OCI-LY7 (cell line): ENCODE measurements around the gene RCVRN. TPM values are rescaled to one million over a fixed set of nuclear protein-coding genes. Genes with fewer than 3 reads are reported as not detected.

Source experiments
- BruUV-seq: library from RNA; stranded (reverse); fragments of 400-500 nt; replicated peaks from 2 replicates; lab custom pipeline; 2021; lab: Mats Ljungman, UMichigan
- CTCF ChIA-PET: fragments of 300-600 bp; sonication (Branson Sonifier 250); formaldehyde crosslinking; loops from one replicate; lab custom pipeline; 2022; ENCODE audit warnings: antibody characterized with exemption; ENCODE audit not compliant: unreplicated experiment; lab: Charles Lee
- POLR2A ChIA-PET: fragments of 300-600 bp; sonication (Branson Sonifier 250); formaldehyde crosslinking; loops from one replicate; lab custom pipeline; 2022; ENCODE audit warnings: antibody characterized with exemption; lab: Charles Lee
- DNase-seq: peaks from one replicate; pipeline ENCODE4 v3.0.0-alpha.2; 2015; ENCODE audit warnings: low spot score
- H2AFZ ChIP-seq: fragments of 200-600 bp; sonication (generic), shearing (Covaris generic); 2 replicates; pipeline ENCODE4 v1.6.1; 2014; ENCODE audit warnings: mild to moderate bottlenecking, antibody characterized with exemption, low read length, moderate library complexity
- H3K27ac ChIP-seq: fragments of 200-600 bp; sonication (generic); 2 replicates; pipeline ENCODE4 v1.5.1; 2014; ENCODE audit warnings: mixed run types, low read depth, mild to moderate bottlenecking, moderate library complexity, low read length, inconsistent platforms; ENCODE audit not compliant: poor library complexity, severe bottlenecking
- H3K36me3 ChIP-seq: fragments of 200-600 bp; sonication (generic); 2 replicates; pipeline ENCODE4 v1.6.1; 2014; ENCODE audit warnings: mild to moderate bottlenecking, antibody characterized with exemption, low read length, moderate library complexity, mixed read lengths; ENCODE audit not compliant: insufficient read depth
- H3K4me1 ChIP-seq: fragments of 200-600 bp; sonication (generic); 2 replicates; pipeline ENCODE4 v1.5.1; 2014; ENCODE audit warnings: mild to moderate bottlenecking, low read length; ENCODE audit not compliant: insufficient read depth, poor library complexity, severe bottlenecking
- H3K4me2 ChIP-seq: fragments of 200-600 bp; sonication (generic); 2 replicates; pipeline ENCODE4 v1.6.1; 2014; ENCODE audit warnings: mild to moderate bottlenecking, low read length
- H3K4me3 ChIP-seq: fragments of 200-600 bp; sonication (generic); 2 replicates; pipeline ENCODE4 v1.5.1; 2014; ENCODE audit warnings: mild to moderate bottlenecking, low read depth, low read length; ENCODE audit not compliant: poor library complexity, severe bottlenecking
- H3K79me2 ChIP-seq: fragments of 200-600 bp; sonication (generic); 2 replicates; pipeline ENCODE4 v1.6.1; 2016; ENCODE audit warnings: low read depth, mild to moderate bottlenecking, low read length, moderate library complexity, mixed read lengths; ENCODE audit not compliant: insufficient read depth
- H3K9me2 ChIP-seq: fragments of 200-600 bp; sonication (generic); 2 replicates; pipeline ENCODE4 v1.6.1; 2016; ENCODE audit warnings: mild to moderate bottlenecking, low read length, mixed read lengths; ENCODE audit not compliant: insufficient read depth
- H3K9me3 ChIP-seq: fragments of 200-600 bp; sonication (generic); 2 replicates; pipeline ENCODE4 v1.6.1; 2014; ENCODE audit warnings: mild to moderate bottlenecking, mixed run types, low read length, mixed read lengths
- H4K20me1 ChIP-seq: fragments of 200-600 bp; sonication (generic); 2 replicates; pipeline ENCODE4 v1.6.1; 2014; ENCODE audit warnings: mild to moderate bottlenecking, antibody characterized with exemption, low read length, moderate library complexity, mixed read lengths; ENCODE audit not compliant: insufficient read depth
- EZH2phosphoT487 ChIP-seq: fragments of 200-600 bp; sonication (generic); IDR thresholded peaks from 2 replicates; pipeline ENCODE4 v1.6.1; 2018; ENCODE audit warnings: low read depth, borderline replicate concordance, mild to moderate bottlenecking, mixed run types, antibody characterized with exemption, low read length, moderate library complexity, mixed read lengths
- intact Hi-C: fragments of 100-400 bp; cut with micrococcal nuclease; formaldehyde crosslinking; loops from one replicate; pipeline ENCODE4 v1.10.0; 2022; ENCODE audit not compliant: unreplicated experiment
- total RNA-seq, 2 experiments: library from RNA; depleted of rRNA in 1 of 2; stranded (reverse); fragments of >200 nt in 1 of 2; shearing (Covaris generic) in 1 of 2; gene quantifications; 2 replicates each; pipeline ENCODE4 v1.2.3, GENCODE V29; 2014 to 2022
- TF ChIP-seq, protein P1 (sequence below): fragments of 200-600 bp; sonication (generic); conservative IDR thresholded peaks from 2 replicates; pipeline ENCODE4 v1.5.1; 2014; ENCODE audit warnings: mild to moderate bottlenecking, antibody characterized with exemption, low read length, moderate library complexity, mixed read lengths

RCVRN gene
- total RNA-seq, 2 experiments from 2014 or later, result not detected

DNA sequence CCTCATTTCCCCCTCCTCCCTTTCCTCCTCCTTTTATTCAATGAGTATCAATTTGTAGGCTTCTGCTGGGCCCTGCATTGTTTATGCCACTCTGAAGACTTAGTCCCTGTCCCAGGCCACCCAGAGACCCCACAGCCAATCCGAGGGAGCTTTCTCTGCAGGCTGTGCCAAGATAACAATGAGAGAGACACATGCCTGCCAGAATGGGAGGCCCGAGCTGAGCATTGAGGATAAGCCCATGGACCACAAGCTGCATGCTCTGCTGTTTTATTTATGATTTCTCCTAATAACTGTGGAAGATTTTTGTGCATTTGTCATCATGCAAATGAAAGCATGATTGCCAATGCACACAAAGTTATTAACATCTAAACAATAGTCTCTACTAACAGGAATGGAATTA is 3.0 kb downstream of the RCVRN start:
- Histone ChIP-seq H3K4me2 (no peak overlapping the region), H3K36me3 (no peaks in the 10 kb centered on the region), H3K4me3 (no peak overlapping the region), H4K20me1 (no peaks in the 10 kb centered on the region), H3K9me2 (no peaks in the 10 kb centered on the region), H3K4me1 (no peaks in the 10 kb centered on the region), H2AFZ (no peak overlapping the region), H3K9me3 (no peaks in the 10 kb centered on the region), H3K27ac (no peak overlapping the region), H3K79me2 (no peaks in the 10 kb centered on the region)
- DNase-seq, result no peak
- ChIA-PET POLR2A (interaction anchor here (0.6 kb wide), 1 partner anchor 1394 kb away, joined by 3 read pairs; no protein-coding TSS in a partner anchor), CTCF (no interaction called here)
- no TSS peak for BruUV-seq
- intact Hi-C loops, result no loop called here
- TF ChIP-seq, protein P1, sequence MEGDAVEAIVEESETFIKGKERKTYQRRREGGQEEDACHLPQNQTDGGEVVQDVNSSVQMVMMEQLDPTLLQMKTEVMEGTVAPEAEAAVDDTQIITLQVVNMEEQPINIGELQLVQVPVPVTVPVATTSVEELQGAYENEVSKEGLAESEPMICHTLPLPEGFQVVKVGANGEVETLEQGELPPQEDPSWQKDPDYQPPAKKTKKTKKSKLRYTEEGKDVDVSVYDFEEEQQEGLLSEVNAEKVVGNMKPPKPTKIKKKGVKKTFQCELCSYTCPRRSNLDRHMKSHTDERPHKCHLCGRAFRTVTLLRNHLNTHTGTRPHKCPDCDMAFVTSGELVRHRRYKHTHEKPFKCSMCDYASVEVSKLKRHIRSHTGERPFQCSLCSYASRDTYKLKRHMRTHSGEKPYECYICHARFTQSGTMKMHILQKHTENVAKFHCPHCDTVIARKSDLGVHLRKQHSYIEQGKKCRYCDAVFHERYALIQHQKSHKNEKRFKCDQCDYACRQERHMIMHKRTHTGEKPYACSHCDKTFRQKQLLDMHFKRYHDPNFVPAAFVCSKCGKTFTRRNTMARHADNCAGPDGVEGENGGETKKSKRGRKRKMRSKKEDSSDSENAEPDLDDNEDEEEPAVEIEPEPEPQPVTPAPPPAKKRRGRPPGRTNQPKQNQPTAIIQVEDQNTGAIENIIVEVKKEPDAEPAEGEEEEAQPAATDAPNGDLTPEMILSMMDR, result no peak
- no peak for TF ChIP-seq EZH2phosphoT487

DNA sequence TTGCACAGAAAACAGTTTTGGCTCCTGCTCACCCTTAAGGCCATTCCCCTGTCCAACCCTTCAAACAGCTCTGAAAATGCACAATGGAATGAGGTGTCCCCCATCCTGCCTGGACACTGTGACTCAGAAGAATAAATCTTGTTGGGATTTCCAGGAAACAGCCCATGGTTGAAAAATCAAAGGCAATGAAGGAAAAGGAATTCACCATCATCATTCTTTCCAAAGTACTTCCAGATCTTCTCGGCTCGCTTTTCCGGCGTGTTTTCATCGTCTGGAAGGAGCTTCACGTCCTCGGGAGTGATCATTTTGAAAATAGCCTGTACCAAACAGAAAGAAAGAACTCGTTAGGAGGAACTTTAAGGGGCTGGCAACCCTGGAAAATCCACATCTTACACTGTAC is 4.3 kb downstream of the RCVRN start:
- Histone ChIP-seq H3K4me2 (no peak overlapping the region), H3K9me2 (no peaks in the 10 kb centered on the region), H2AFZ (no peak overlapping the region), H3K9me3 (no peaks in the 10 kb centered on the region), H3K36me3 (no peaks in the 10 kb centered on the region), H3K4me1 (no peaks in the 10 kb centered on the region), H3K27ac (no peak overlapping the region), H3K79me2 (no peaks in the 10 kb centered on the region), H3K4me3 (no peak overlapping the region), H4K20me1 (no peaks in the 10 kb centered on the region)
- intact Hi-C loops, result no loop called here
- CTCF ChIA-PET, result no interaction called here
- DNase-seq, result no peak
- POLR2A ChIA-PET, result no interaction called here
- no TSS peak for BruUV-seq
- TF ChIP-seq, protein P1, result no peak
- TF ChIP-seq EZH2phosphoT487, result no peak

DNA sequence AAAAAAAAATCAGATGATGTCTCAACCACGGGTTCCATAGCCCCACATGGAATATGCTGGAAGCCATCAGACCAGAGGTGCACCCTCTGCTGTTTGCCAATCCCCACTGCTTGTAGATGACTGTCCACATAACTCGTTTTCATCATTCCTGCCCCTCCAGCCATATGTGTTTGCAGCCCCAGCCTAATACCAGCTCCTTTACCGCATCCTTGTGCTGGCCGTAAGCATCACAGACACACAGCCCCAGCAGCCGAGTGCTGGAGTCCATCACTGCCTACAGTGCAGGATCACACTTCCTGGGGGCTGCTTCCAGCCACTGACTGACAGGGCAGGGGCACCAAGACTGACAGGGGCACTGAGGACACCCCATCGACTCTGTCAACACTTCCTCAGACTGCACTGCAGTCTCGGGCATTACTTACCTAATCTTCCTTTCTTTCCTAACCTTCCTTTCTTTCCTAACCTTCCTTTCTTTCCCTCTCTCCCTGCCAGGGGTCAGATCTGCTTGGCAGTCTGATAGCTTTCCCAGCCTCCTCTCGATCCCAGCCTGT is 5.0 kb downstream of the RCVRN start:
- H3K36me3 ChIP-seq, result no peaks in the 10 kb centered on the region
- H3K4me2 ChIP-seq, result no peak overlapping the region
- no peak overlapping the region for H2AFZ ChIP-seq
- intact Hi-C loops, result no loop called here
- no peak overlapping the region for H3K27ac ChIP-seq
- ChIA-PET CTCF (no interaction called here), POLR2A (no interaction called here)
- H3K4me1 ChIP-seq, result no peaks in the 10 kb centered on the region
- H3K9me3 ChIP-seq, result no peaks in the 10 kb centered on the region
- no TSS peak for BruUV-seq
- H3K79me2 ChIP-seq, result no peaks in the 10 kb centered on the region
- TF ChIP-seq, protein P1, result no peak
- no peak for TF ChIP-seq EZH2phosphoT487
- DNase-seq, result no peak
- H4K20me1 ChIP-seq, result no peaks in the 10 kb centered on the region
- H3K4me3 ChIP-seq, result no peak overlapping the region
- no peaks in the 10 kb centered on the region for H3K9me2 ChIP-seq
